HT-29 (cell line): ENCODE measurements around the gene DNAH6. TPM values are rescaled to one million over a fixed set of nuclear protein-coding genes. Genes with fewer than 3 reads are reported as not detected.

Experiments used
- total RNA-seq: library from RNA; depleted of rRNA; stranded (reverse); fragments of >200 nt; shearing (Covaris generic); gene quantifications from 2 replicates; pipeline ENCODE4 v1.2.3, GENCODE V29; 2014; rRNA removed

DNAH6 gene
- total RNA-seq, 1 experiment from 2014 or later: 0.03 TPM

Other genes starting within 250 kb of the DNAH6 start
- gene SUCLG1, start 57.2 kb upstream of the DNAH6 start, total RNA-seq: 39.8 and 47.8 TPM in 2 replicates